Activated naive CD4-positive, alpha-beta T cell treated with anti-CD3 and anti-CD28 coated beads, Interleukin-2, amount 10 ng/mL, durations not matched to agents 7 days and 5 days (primary cell): ENCODE measurements around the gene PCAT6.
"Not testable (repeated sequence)": the region's sequence is repeated elsewhere in the genome, so short reads cannot be mapped to it uniquely, and the experiment has no call there.

Experiments
- CTCF ChIA-PET: fragments of 350-600 bp; sonication (Branson Sonifier 250); formaldehyde crosslinking; loops from one replicate; lab custom pipeline; 2021; ENCODE audit warnings: antibody characterized with exemption; lab: Charles Lee
- DNase-seq: peaks from one replicate; pipeline ENCODE4 v3.0.0-alpha.2; 2020
- H3K27ac Mint-ChIP-seq: one replicate; pipeline ENCODE4 v1.8.0; 2021; ENCODE audit warnings: mild to moderate bottlenecking, moderate library complexity, mixed read lengths
- H3K27me3 Mint-ChIP-seq: one replicate; pipeline ENCODE4 v1.8.0; 2021; ENCODE audit warnings: mild to moderate bottlenecking, mixed read lengths
- H3K36me3 Mint-ChIP-seq: one replicate; pipeline ENCODE4 v1.8.0; 2021; ENCODE audit warnings: mixed read lengths
- H3K4me1 Mint-ChIP-seq: one replicate; pipeline ENCODE4 v1.8.0; 2021; ENCODE audit warnings: mixed read lengths
- H3K4me3 Mint-ChIP-seq: one replicate; pipeline ENCODE4 v1.8.0; 2021; ENCODE audit warnings: mild to moderate bottlenecking, moderate library complexity, mixed read lengths
- H3K9me3 Mint-ChIP-seq: one replicate; pipeline ENCODE4 v1.8.0; 2021; ENCODE audit warnings: mixed read lengths

Gene PCAT6

GRCh38 chr1:202812176-202813026 is 1.6 kb downstream of the PCAT6 start:
- Mint-ChIP-seq H3K36me3 (no peaks in the 10 kb centered on the region), H3K27ac (no peak overlapping the region), H3K4me1 (peaks cover 32% of the 10 kb centered on the region), H3K9me3 (no peaks in the 10 kb centered on the region), H3K27me3 (peaks cover 60% of the 10 kb centered on the region), H3K4me3 (peak overlapping the region; percentile 39)
- CTCF ChIA-PET, result interaction anchor here (1.1 to 1.2 kb wide), 2 partner anchors 27 to 51 kb away, joined by 3 to 4 read pairs; no protein-coding TSS in a partner anchor
- no peak for DNase-seq

GRCh38 chr1:202815120-202815519 is 4.4 kb downstream of the PCAT6 start:
- Mint-ChIP-seq H3K9me3 (no peaks in the 10 kb centered on the region), H3K27ac (no peak overlapping the region), H3K27me3 (peaks cover 82% of the 10 kb centered on the region), H3K4me1 (peaks cover 17% of the 10 kb centered on the region), H3K4me3 (no peak overlapping the region), H3K36me3 (no peaks in the 10 kb centered on the region)
- CTCF ChIA-PET, result no interaction called here
- DNase-seq, result no peak

- H3K36me3 Mint-ChIP-seq, result no peaks in the 10 kb centered on the region
- H3K27me3 Mint-ChIP-seq, result peaks cover 79% of the 10 kb centered on the region
- H3K9me3 Mint-ChIP-seq, result no peaks in the 10 kb centered on the region
- H3K27ac Mint-ChIP-seq, result no peak overlapping the region
- no peak for DNase-seq
- no peak overlapping the region for H3K4me3 Mint-ChIP-seq
- CTCF ChIA-PET, result no interaction called here
- no peaks in the 10 kb centered on the region for H3K4me1 Mint-ChIP-seq
These were observed 8.1 kb downstream of the PCAT6 start for GRCh38 chr1:202818819-202819218.

- Mint-ChIP-seq H3K9me3 (no peaks in the 10 kb centered on the region), H3K4me3 (no peak overlapping the region), H3K4me1 (no peaks in the 10 kb centered on the region), H3K27ac (no peak overlapping the region), H3K36me3 (no peaks in the 10 kb centered on the region), H3K27me3 (peaks cover 79% of the 10 kb centered on the region)
- CTCF ChIA-PET, result interaction anchor here (0.7 kb wide), 1 partner anchor 395 kb away, joined by 3 read pairs; no protein-coding TSS in a partner anchor
- no peak for DNase-seq
These were observed 10.7 kb downstream of the PCAT6 start for GRCh38 chr1:202821467-202821866.

GRCh38 chr1:202825748-202826147 is 15.0 kb downstream of the PCAT6 start:
- DNase-seq, result no peak
- CTCF ChIA-PET, result interaction anchor here (0.5 kb wide), 1 partner anchor 47 kb away, joined by 3 read pairs; no protein-coding TSS in a partner anchor
- no peak overlapping the region for H3K4me3 Mint-ChIP-seq
- H3K27ac Mint-ChIP-seq, result no peak overlapping the region
- H3K4me1 Mint-ChIP-seq, result no peaks in the 10 kb centered on the region
- peaks cover 48% of the 10 kb centered on the region for H3K27me3 Mint-ChIP-seq
- no peaks in the 10 kb centered on the region for H3K36me3 Mint-ChIP-seq
- H3K9me3 Mint-ChIP-seq, result no peaks in the 10 kb centered on the region

- H3K4me3 Mint-ChIP-seq, CTCF ChIA-PET, H3K9me3 Mint-ChIP-seq, H3K27ac Mint-ChIP-seq, DNase-seq, H3K36me3 Mint-ChIP-seq: not testable (repeated sequence)
- H3K4me1 Mint-ChIP-seq, result peaks cover 21% of the 10 kb centered on the region
- H3K27me3 Mint-ChIP-seq, result peaks cover 24% of the 10 kb centered on the region
These were observed 18.5 kb downstream of the PCAT6 start for GRCh38 chr1:202829223-202829622.

GRCh38 chr1:202831906-202832305 is 21.2 kb downstream of the PCAT6 start:
- peaks cover 9% of the 10 kb centered on the region for H3K27me3 Mint-ChIP-seq
- H3K4me1 Mint-ChIP-seq, result peaks cover 47% of the 10 kb centered on the region
- no peak for DNase-seq

GRCh38 chr1:202834771-202835547 is 24.2 kb downstream of the PCAT6 start:
- no peak overlapping the region for H3K4me3 Mint-ChIP-seq
- peaks cover 10% of the 10 kb centered on the region for H3K27me3 Mint-ChIP-seq
- no peaks in the 10 kb centered on the region for H3K36me3 Mint-ChIP-seq
- H3K9me3 Mint-ChIP-seq, result no peaks in the 10 kb centered on the region
- no peak for DNase-seq
- CTCF ChIA-PET, result interaction anchor here (0.7 kb wide), 1 partner anchor 13 kb away, joined by 3 read pairs; no protein-coding TSS in a partner anchor
- peaks cover 60% of the 10 kb centered on the region for H3K4me1 Mint-ChIP-seq
- peak overlapping the region; percentile 37 for H3K27ac Mint-ChIP-seq

More at GRCh38 chr1:202831906-202832305, 21.2 kb downstream of the PCAT6 start:
- no peaks in the 10 kb centered on the region for H3K36me3 Mint-ChIP-seq
- no peak overlapping the region for H3K27ac Mint-ChIP-seq
- CTCF ChIA-PET, result no interaction called here
- H3K4me3 Mint-ChIP-seq, result no peak overlapping the region
- no peaks in the 10 kb centered on the region for H3K9me3 Mint-ChIP-seq

GRCh38 chr1:202835548-202836072 is 24.9 kb downstream of the PCAT6 start:
- CTCF ChIA-PET, result interaction anchor here (0.7 to 2.3 kb wide), 3 partner anchors 12 to 32 kb away, joined by 3 to 11 read pairs (median 3); no protein-coding TSS in a partner anchor
- DNase-seq, result peak; percentile 56

GRCh38 chr1:202836623-202837403 is 26.1 kb downstream of the PCAT6 start:
- Mint-ChIP-seq H3K27ac (no peak overlapping the region), H3K4me3 (no peak overlapping the region), H3K36me3 (no peaks in the 10 kb centered on the region), H3K4me1 (peaks cover 60% of the 10 kb centered on the region), H3K27me3 (peaks cover 10% of the 10 kb centered on the region), H3K9me3 (no peaks in the 10 kb centered on the region)
- CTCF ChIA-PET, result interaction anchor here (0.6 to 2.3 kb wide), 2 partner anchors 14 to 396 kb away, joined by 3 to 11 read pairs; no protein-coding TSS in a partner anchor
- DNase-seq, result no peak

More at GRCh38 chr1:202835548-202836072, 24.9 kb downstream of the PCAT6 start:
- peak overlapping the region; percentile 38 for H3K4me3 Mint-ChIP-seq
- H3K9me3 Mint-ChIP-seq, result no peaks in the 10 kb centered on the region
- no peaks in the 10 kb centered on the region for H3K36me3 Mint-ChIP-seq
- H3K4me1 Mint-ChIP-seq, result peaks cover 60% of the 10 kb centered on the region
- H3K27ac Mint-ChIP-seq, result peak overlapping the region; percentile 11
- peaks cover 10% of the 10 kb centered on the region for H3K27me3 Mint-ChIP-seq

- Mint-ChIP-seq H3K4me3 (no peak overlapping the region), H3K36me3 (no peaks in the 10 kb centered on the region), H3K27ac (no peak overlapping the region), H3K4me1 (peaks cover 52% of the 10 kb centered on the region), H3K27me3 (peaks cover 10% of the 10 kb centered on the region), H3K9me3 (no peaks in the 10 kb centered on the region)
- CTCF ChIA-PET, result interaction anchor here (1.2 to 2.3 kb wide), 2 partner anchors 13 to 14 kb away, joined by 3 to 11 read pairs; no protein-coding TSS in a partner anchor
- no peak for DNase-seq
These were observed 27.1 kb downstream of the PCAT6 start for GRCh38 chr1:202837746-202838262.

GRCh38 chr1:202843081-202843480 is 32.3 kb downstream of the PCAT6 start:
- Mint-ChIP-seq H3K36me3 (no peaks in the 10 kb centered on the region), H3K27ac (no peak overlapping the region), H3K4me1 (peaks cover 6% of the 10 kb centered on the region), H3K27me3 (peaks cover 16% of the 10 kb centered on the region), H3K4me3 (no peak overlapping the region), H3K9me3 (no peaks in the 10 kb centered on the region)
- CTCF ChIA-PET, result interaction anchor here (0.6 kb wide), 1 partner anchor 81 kb away, joined by 3 read pairs; no protein-coding TSS in a partner anchor
- DNase-seq, result no peak

- H3K27ac Mint-ChIP-seq, result no peak overlapping the region
- H3K4me1 Mint-ChIP-seq, result peaks cover 4% of the 10 kb centered on the region
- peaks cover 16% of the 10 kb centered on the region for H3K27me3 Mint-ChIP-seq
- no peak for DNase-seq
- no peaks in the 10 kb centered on the region for H3K9me3 Mint-ChIP-seq
- CTCF ChIA-PET, result interaction anchor here (0.9 kb wide), 1 partner anchor 9 kb away, joined by 3 read pairs; no protein-coding TSS in a partner anchor
- no peaks in the 10 kb centered on the region for H3K36me3 Mint-ChIP-seq
- no peak overlapping the region for H3K4me3 Mint-ChIP-seq
These were observed 33.5 kb downstream of the PCAT6 start for GRCh38 chr1:202844259-202844658.
